SH-SY5Y (cell line): ENCODE measurements around the gene NHSL1.

Experiments
- GATA2 ChIP-seq: IDR thresholded peaks from 2 replicates; pipeline ENCODE4 v1.6.1; 2011; ENCODE audit warnings: mild to moderate bottlenecking, low read depth, low read length
- GATA3 ChIP-seq: IDR thresholded peaks from 2 replicates; pipeline ENCODE4 v1.6.1; 2011; ENCODE audit warnings: low read depth, mild to moderate bottlenecking, low read length, moderate library complexity

DNA sequence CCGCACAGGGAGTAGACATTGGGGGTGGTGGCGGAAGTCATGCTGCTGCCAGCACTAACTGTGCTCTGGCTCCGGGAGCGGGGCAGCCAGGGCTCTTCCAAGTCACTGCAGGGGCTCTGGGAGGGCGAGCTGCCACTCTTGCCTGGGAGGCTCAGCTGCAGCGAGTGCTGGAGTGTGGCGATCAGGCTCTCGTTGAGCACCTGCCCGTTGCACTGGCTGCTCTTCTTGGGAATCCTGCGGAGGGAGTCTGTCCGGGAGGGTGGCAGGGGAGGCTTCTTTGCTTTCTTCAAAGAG lies 67.3 kb downstream of the NHSL1 start:
- TF ChIP-seq GATA3 (no peak), GATA2 (no peak)
